ENCODE data around the gene HMG20B. TPM values are rescaled to one million over a fixed set of nuclear protein-coding genes. Genes with fewer than 3 reads are reported as not detected.

The HMG20B gene
- total RNA-seq, 1 experiment from 2014 or later, result 33.9 TPM

DNA sequence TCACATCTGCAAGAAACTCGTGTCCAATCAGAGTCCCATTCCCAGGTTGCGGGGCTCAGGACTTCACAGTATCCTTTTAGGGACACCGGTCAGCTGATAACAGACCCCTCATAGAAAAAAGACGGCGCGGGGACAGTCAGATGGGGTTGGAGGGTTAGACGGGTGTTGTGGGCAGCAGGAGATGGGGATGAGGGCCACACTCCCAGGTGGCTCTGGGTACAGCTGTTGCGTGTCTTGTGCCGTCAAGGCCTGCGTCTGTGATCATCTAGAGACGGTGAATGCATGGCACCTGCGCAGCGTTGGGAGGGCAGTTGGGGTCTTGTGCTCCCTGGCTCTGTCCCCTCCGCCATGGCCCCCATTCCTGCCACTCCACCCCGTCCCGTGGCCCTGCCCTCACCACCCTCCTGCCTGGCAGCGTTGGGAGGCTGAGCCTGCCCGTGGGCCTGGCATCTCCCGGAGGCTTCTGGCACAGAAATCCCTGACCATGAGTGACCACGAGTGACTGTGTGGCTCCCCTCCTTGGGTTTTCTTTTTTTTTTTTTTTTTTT lies 47.8 kb upstream of the HMG20B start:
- Mint-ChIP-seq H3K9me3 (ENCODE audit: unreplicated experiment) (no peaks in the 10 kb centered on the region), H3K27ac (ENCODE audit: unreplicated experiment) (no peak overlapping the region)
- BruUV-seq (replicated peaks), result no TSS peak

DNA sequence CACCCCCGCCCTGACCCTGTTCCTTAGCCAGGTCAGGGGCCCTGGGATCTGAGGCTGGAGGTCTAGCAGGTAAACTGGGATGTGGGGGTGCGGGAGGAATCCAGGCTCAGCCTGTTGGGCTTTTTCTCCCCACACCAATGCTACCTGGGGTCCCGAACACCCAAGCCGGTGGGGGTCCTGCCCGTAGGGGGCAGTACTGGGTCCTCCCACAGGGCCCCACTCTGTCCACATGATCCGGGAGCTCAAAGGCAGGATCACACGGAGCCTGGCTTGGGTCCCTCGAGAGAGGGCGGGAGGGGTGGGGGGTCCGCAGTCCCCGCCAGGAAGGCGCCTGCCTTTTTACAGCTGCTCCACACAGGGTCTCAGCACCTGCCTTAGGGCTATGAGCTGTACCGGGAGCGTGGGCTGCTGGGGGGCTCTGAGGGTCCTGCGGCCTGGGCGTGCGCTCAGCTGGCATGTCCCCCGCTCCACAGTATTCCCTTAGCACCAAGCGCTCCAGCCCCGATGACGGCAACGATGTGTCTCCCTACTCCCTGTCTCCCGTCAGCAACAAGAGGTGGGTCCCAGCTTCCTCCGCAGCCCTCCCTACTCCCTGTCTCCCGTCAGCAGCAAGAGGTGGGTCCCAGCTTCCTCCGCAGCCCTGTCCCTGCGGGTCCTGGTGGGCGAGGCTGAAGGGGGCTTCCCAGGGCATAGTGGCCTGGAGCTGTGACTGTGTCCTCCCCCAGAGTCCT lies 46.1 kb upstream of the HMG20B start:
- no peak for DNase-seq
- Histone ChIP-seq H3K9me3 (no peaks in the 10 kb centered on the region), H3K4me3 (ENCODE audit: low read depth, low read length) (no peak overlapping the region), H3K4me1 (no peaks in the 10 kb centered on the region), H3K36me3 (ENCODE audit: control insufficient read depth, insufficient read depth, low read length) (0 out of 2 replicates have a peak, but pooled peaks cover 1% of the 10 kb centered on the region), H3K27me3 (replicated peaks; ENCODE audit: control insufficient read depth, insufficient read depth, low read length) (no peaks in the 10 kb centered on the region)
- CTCF ChIA-PET, result no interaction called here
- H3K27ac Mint-ChIP-seq (ENCODE audit: unreplicated experiment), result no peak overlapping the region
- H3K36me3 Mint-ChIP-seq (ENCODE audit: insufficient read depth, unreplicated experiment), result peaks cover 23% of the 10 kb centered on the region
- no peaks in the 10 kb centered on the region for H3K4me1 Mint-ChIP-seq (ENCODE audit: low read depth, unreplicated experiment)
- intact Hi-C loops (cut with micrococcal nuclease; ENCODE audit: unreplicated experiment), result no loop called here
- no peaks in the 10 kb centered on the region for H3K27me3 Mint-ChIP-seq (ENCODE audit: insufficient read depth, unreplicated experiment)
- no peak overlapping the region for H3K4me3 Mint-ChIP-seq (ENCODE audit: unreplicated experiment)
- TF ChIP-seq, protein P1, sequence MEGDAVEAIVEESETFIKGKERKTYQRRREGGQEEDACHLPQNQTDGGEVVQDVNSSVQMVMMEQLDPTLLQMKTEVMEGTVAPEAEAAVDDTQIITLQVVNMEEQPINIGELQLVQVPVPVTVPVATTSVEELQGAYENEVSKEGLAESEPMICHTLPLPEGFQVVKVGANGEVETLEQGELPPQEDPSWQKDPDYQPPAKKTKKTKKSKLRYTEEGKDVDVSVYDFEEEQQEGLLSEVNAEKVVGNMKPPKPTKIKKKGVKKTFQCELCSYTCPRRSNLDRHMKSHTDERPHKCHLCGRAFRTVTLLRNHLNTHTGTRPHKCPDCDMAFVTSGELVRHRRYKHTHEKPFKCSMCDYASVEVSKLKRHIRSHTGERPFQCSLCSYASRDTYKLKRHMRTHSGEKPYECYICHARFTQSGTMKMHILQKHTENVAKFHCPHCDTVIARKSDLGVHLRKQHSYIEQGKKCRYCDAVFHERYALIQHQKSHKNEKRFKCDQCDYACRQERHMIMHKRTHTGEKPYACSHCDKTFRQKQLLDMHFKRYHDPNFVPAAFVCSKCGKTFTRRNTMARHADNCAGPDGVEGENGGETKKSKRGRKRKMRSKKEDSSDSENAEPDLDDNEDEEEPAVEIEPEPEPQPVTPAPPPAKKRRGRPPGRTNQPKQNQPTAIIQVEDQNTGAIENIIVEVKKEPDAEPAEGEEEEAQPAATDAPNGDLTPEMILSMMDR (IDR thresholded peaks at IDR 0.05; ENCODE audit: insufficient read depth in 1 of 2, low read depth in 1 of 2, low read length in 1 of 2, severe bottlenecking in 1 of 2, unreplicated experiment in 1 of 2), result peak in 1 of 2 experiments; percentile 19
- BruUV-seq (replicated peaks), result no TSS peak
- POLR2A ChIA-PET, result no interaction called here
- no peaks in the 10 kb centered on the region for H3K9me3 Mint-ChIP-seq (ENCODE audit: unreplicated experiment)

More for the DNA sequence above, 47.8 kb upstream of the HMG20B start:
- no peak overlapping the region for H3K4me3 ChIP-seq (ENCODE audit: low read depth, low read length)
- 0 out of 2 replicates have a peak, but pooled peaks cover 1% of the 10 kb centered on the region for H3K36me3 ChIP-seq (ENCODE audit: control insufficient read depth, insufficient read depth, low read length)
- CTCF ChIA-PET, result no interaction called here
- H3K36me3 Mint-ChIP-seq (ENCODE audit: insufficient read depth, unreplicated experiment), result peaks cover 29% of the 10 kb centered on the region
- intact Hi-C loops (cut with micrococcal nuclease; ENCODE audit: unreplicated experiment), result no loop called here
- no peaks in the 10 kb centered on the region for H3K27me3 Mint-ChIP-seq (ENCODE audit: insufficient read depth, unreplicated experiment)
- POLR2A ChIA-PET, result no interaction called here
- TF ChIP-seq, protein P1 (IDR thresholded peaks at IDR 0.05; ENCODE audit: insufficient read depth in 1 of 2, low read depth in 1 of 2, low read length in 1 of 2, severe bottlenecking in 1 of 2, unreplicated experiment in 1 of 2), result no peak
- H3K4me3 Mint-ChIP-seq (ENCODE audit: unreplicated experiment), result no peak overlapping the region
- H3K9me3 ChIP-seq, result no peaks in the 10 kb centered on the region
- peaks cover 6% of the 10 kb centered on the region for H3K4me1 Mint-ChIP-seq (ENCODE audit: low read depth, unreplicated experiment)
- DNase-seq, result no peak
- H3K27me3 ChIP-seq (replicated peaks; ENCODE audit: control insufficient read depth, insufficient read depth, low read length), result no peaks in the 10 kb centered on the region
- H3K4me1 ChIP-seq, result no peaks in the 10 kb centered on the region

DNA sequence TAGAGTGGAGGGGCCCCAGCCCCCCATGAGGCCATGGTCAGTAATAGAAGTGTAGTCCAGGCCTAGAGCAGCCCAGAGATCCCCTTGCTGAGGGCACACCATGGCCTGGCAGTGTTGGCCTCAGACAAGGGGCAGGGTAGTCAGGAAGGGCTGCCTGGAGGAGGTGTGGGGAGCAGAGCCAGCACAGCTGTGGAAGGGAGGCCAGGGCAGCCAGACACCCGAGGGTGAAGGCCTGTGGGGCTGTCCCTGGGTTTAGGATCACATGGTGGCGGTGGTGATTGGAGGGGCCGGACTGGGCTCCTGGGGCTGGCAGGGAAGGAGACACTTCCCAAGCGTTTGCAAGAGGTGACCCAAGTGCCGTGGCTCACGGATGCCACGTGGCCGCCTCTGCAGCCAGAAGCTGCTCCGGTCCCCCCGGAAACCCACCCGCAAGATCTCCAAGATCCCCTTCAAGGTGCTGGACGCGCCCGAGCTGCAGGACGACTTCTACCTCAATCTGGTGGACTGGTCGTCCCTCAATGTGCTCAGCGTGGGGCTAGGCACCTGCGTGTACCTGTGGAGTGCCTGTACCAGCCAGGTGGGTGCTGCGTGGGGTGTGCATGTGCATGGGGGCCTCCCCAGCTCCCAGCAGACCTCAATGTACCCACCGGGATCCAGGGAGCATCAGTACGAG lies 45.4 kb upstream of the HMG20B start:
- H3K27me3 Mint-ChIP-seq (ENCODE audit: insufficient read depth, unreplicated experiment), result no peaks in the 10 kb centered on the region
- H3K27ac Mint-ChIP-seq (ENCODE audit: unreplicated experiment), result no peak overlapping the region
- Histone ChIP-seq H3K9me3 (no peaks in the 10 kb centered on the region), H3K4me1 (no peaks in the 10 kb centered on the region), H3K4me3 (ENCODE audit: low read depth, low read length) (no peak overlapping the region), H3K27me3 (replicated peaks; ENCODE audit: control insufficient read depth, insufficient read depth, low read length) (no peaks in the 10 kb centered on the region), H3K36me3 (ENCODE audit: control insufficient read depth, insufficient read depth, low read length) (0 out of 2 replicates have a peak, but pooled peaks cover 1% of the 10 kb centered on the region)
- ChIA-PET POLR2A (no interaction called here), CTCF (no interaction called here)
- no peak for DNase-seq
- H3K36me3 Mint-ChIP-seq (ENCODE audit: insufficient read depth, unreplicated experiment), result peaks cover 21% of the 10 kb centered on the region
- H3K9me3 Mint-ChIP-seq (ENCODE audit: unreplicated experiment), result no peaks in the 10 kb centered on the region
- intact Hi-C loops (cut with micrococcal nuclease; ENCODE audit: unreplicated experiment), result no loop called here
- TF ChIP-seq, protein P1 (IDR thresholded peaks at IDR 0.05; ENCODE audit: insufficient read depth in 1 of 2, low read depth in 1 of 2, low read length in 1 of 2, severe bottlenecking in 1 of 2, unreplicated experiment in 1 of 2), result no peak
- BruUV-seq (replicated peaks), result no TSS peak
- no peaks in the 10 kb centered on the region for H3K4me1 Mint-ChIP-seq (ENCODE audit: low read depth, unreplicated experiment)
- no peak overlapping the region for H3K4me3 Mint-ChIP-seq (ENCODE audit: unreplicated experiment)

Data from Caco-2 (cell line).